C4-2B (cell line): ENCODE data around the gene CCDC6.

ENCODE experiments used
- H3K27ac ChIP-seq: fragments of 450-650 bp; 2 replicates; pipeline ENCODE4 v1.5.1; 2017
- CTCF ChIP-seq: fragments of 450-650 bp; conservative IDR thresholded peaks from 2 replicates; pipeline ENCODE4 v1.5.1; 2017; ENCODE audit warnings: mild to moderate bottlenecking
- ZFX ChIP-seq: fragments of 450-650 bp; IDR thresholded peaks from 2 replicates; pipeline ENCODE4 v1.6.1; 2017

Gene CCDC6

GRCh38 chr10:59741048-59741447 lies 165.3 kb downstream of the CCDC6 start:
- TF ChIP-seq ZFX (no peak), CTCF (no peak)
- no peak overlapping the region for H3K27ac ChIP-seq
